22Rv1 (cell line): ENCODE results near the gene NTN1.

Experiments used
- CTCF ChIP-seq: fragments of 450-650 bp; IDR thresholded peaks from 2 replicates; pipeline ENCODE4 v1.5.1; 2017; ENCODE audit warnings: mild to moderate bottlenecking
- ZFX ChIP-seq: fragments of 450-650 bp; IDR thresholded peaks from 2 replicates; pipeline ENCODE4 v1.6.1; 2017; ENCODE audit warnings: antibody characterized with exemption, borderline replicate concordance

DNA sequence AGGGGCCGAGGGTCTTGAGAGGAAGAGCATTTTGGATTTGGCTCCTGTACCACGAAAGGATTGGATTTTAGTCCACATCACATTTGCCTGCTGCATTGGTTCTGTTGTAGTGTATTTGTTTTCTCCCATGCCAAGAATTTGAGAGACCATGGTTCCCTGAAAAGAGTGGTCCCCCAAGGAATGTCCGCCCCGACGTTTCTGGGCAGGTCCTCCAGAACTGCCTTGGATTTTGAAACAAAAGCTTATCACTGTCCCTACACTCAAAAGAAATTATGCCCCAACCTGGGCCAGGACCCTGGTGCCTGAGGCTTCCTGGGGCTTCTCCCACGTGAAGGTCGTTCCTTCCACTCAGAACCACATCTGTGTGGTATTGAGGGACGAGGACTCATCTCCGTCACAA is 10.8 kb downstream of the NTN1 start:
- TF ChIP-seq CTCF (no peak), ZFX (no peak)
